ENCODE measurements around the gene LDLRAD3.
"Not testable (repeated sequence)": the region's sequence is repeated elsewhere in the genome, so short reads cannot be mapped to it uniquely, and the experiment has no call there.

Gene LDLRAD3

GRCh38 chr11:36167729-36168128 is 223.9 kb downstream of the LDLRAD3 start:
- DNase-seq = no peak

DNA sequence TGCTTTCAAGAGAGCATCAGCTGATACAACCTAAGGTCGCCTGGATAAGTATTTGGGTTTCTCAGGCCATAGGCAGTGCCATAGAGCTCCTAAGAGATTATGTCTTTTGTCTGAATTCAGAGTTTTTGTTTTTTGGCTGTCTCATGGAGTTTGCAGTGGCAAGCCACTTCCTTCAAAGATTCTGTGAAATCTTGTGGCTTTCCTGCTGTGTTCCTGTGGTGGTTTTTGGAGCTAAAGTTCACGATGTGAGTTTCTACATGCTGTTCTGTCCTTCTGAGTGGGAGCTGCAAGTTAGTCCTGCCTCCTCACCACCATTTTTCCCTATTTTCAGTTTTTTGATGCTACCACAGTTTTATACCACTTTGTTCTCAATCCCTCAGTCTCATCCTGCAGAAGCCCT is 234.0 kb downstream of the LDLRAD3 start:
- DNase-seq = no peak

DNA sequence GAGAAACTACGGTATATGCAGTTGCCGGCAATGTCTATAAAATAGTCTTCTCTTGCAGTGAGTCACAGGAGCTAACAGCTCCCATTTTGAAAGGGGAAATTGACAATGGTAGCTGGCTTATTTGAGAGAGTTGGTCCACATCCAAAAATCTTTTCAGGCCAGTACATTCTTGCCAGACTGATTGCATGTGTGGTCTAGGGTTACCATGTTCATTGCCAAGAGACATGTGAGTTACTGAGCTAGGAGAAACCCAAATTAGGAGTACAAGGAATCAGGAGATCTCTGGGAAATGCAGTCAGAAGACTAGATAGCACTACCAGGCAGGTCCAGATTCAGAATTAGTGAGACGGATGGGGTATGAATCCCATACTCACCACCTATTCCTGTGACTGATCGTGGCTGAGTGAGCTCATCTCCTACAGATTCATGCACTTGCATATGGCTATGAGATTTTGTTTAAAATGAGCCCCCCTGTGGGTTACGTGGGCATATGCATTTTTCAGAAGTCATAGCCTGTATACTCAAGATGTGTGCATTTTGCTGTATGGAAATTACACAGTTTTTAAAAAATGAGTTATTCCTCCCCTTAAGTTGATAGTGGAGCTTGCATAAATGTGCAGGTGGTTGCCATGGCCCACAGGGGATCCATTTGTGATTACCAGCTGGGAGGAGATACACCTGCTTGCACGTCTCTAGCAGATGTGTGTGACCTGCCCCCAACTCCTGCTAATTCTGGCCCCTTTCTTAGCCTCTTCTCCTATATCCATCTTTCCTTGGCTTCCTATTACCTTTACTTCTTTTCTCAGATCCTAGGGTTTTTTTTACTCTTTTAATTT is 242.7 kb downstream of the LDLRAD3 start:
- no peak for DNase-seq

DNA sequence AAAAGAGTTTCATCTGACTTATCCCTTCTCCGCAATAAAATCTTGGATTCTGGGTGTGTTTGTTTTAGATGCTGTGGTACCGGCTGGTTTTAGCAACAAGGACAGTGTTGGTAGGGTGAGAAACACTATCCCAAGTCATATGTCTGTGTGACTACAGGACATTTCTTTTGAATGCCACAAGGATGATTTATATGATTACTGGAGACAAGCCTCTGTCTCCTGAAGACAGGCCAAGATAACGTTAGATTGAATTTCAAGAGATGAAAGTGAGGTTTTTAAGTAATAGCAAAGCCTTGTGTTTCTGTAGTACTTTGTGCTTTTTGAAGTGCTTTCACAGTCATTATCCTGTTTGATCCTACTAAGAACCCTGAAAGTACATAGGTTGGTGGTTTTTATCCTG is 243.8 kb downstream of the LDLRAD3 start:
- DNase-seq = no peak

GRCh38 chr11:36189735-36190134 is 245.9 kb downstream of the LDLRAD3 start:
- not testable (repeated sequence) for DNase-seq

GRCh38 chr11:36191941-36192340 is 248.1 kb downstream of the LDLRAD3 start:
- DNase-seq = no peak

- no peak for DNase-seq
Measured at GRCh38 chr11:36192425-36193289, 248.8 kb downstream of the LDLRAD3 start.

DNA sequence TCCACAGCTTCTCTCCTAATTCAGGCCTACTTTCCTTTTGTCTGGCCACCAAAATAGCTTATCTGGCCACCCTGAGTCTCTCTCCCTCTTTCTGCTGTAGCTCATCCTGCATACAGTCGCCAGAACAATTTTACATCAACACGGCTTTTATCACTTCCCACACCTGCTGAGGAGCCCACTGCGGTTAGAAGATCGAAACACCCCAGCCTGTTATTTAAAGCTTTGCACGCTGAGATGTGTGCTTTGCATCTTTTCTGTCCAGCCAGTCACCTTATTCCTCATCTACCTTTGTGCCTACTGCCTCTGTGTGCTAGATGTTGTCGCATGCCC is 249.4 kb downstream of the LDLRAD3 start:
- no peak for DNase-seq

- no peak for DNase-seq
Measured at GRCh38 chr11:36193721-36194120, 249.9 kb downstream of the LDLRAD3 start.

- no peak for DNase-seq
Measured at GRCh38 chr11:36195496-36196354, 251.9 kb downstream of the LDLRAD3 start.

- DNase-seq = no peak
Measured at GRCh38 chr11:36196411-36196998, 252.6 kb downstream of the LDLRAD3 start.

- DNase-seq = no peak
Measured at GRCh38 chr11:36201411-36201810, 257.5 kb downstream of the LDLRAD3 start.

DNA sequence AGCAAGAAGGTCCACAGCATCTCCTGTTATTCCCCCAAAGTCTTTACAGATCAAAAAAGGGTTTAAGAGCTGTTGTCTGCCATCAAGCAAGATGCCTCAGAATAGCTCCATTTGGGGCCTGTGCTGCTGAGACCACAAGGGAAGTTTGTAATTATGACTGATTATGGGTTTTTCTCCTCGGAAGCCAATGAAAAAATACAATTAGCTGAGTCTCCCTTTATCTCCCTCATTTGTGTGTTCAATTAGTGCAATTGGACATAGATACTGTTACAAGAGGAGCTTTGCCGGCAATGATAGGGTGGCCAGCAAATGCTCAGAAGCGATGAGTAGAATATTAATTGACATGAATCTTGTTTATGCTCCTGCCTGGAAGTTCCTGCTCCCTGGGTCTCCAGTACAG is 261.7 kb downstream of the LDLRAD3 start:
- DNase-seq = no peak

- no peak for DNase-seq
Measured at GRCh38 chr11:36210529-36210928, 266.7 kb downstream of the LDLRAD3 start.

- no peak for DNase-seq
Measured at GRCh38 chr11:36211761-36212430, 268.0 kb downstream of the LDLRAD3 start.

DNA sequence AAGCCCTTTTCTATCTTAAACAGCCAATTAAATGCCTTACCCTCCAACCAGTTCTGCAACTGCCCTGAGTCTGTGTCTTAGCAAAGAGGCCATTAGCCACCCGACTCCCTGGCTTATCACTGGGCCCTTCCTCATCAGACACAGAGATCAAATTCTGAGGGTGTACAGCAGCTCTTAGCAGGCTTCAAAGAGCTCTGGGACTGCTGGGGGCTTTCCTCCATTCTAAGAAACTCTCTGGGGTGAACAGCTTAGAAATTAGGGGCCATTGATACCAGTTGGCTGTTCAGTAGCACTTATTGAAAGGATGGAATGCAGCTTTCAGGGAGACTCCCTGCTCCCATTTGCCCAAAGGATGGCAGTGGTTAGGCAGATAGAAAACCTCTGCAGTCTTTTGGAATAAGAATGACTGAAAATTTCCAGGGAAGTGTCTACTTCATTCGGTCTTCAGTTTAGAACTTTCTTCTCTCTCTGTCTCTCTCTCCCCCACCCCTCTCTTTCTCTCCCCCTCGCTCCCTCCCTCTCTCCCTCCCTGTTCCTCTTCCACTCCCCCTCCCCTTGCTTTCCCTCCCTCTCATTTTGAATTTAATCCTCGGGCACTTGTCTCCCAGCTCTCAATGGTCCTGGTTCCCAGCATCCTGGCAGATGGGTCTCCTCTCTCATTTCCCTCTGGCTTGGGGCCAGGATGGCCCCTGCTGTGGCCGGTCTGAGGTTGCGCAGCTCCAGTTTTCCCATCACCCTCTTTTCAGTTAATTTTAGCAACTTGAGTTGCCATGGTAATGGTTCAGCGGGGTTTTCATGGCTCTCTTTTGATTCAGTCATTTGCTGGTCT is 268.9 kb downstream of the LDLRAD3 start:
- DNase-seq = no peak

GRCh38 chr11:36213393-36213840 is 269.6 kb downstream of the LDLRAD3 start:
- DNase-seq = no peak

- DNase-seq = no peak
Measured at GRCh38 chr11:36214480-36214879, 270.6 kb downstream of the LDLRAD3 start.

DNA sequence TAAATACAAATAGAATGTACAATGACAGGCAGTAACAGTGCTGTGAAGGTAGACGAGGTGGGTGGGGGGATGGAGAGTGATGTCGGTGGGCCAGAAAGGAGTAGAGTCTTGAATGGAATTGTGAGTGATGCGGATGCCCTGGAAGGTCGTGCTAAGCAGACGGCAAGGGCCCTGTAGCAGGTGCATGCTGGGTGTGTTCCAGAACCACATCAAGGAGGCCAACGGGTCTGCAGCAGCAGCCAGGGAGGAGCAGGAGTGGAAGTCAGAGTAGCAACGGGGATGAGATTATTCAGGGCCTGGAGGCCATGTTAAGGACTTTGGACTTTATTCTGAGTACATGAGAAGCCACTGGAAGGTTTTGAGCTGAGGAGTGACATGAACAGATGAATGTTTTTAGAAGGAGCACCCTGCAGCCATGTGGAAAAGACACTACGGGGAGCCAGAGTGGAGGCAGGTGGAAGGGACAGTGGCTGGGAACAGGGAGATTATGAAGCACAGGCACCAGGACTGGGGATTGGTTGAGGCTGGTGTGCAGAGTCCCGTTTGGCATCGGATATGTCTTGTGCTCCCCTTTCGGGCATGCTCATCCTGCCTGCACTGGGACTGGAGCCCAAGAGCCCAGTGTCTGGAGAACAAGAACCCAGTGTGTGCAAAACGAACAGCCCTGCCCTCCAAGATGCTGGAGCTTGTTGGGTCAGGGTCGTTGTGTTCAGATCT is 271.3 kb downstream of the LDLRAD3 start:
- no peak for DNase-seq

DNA sequence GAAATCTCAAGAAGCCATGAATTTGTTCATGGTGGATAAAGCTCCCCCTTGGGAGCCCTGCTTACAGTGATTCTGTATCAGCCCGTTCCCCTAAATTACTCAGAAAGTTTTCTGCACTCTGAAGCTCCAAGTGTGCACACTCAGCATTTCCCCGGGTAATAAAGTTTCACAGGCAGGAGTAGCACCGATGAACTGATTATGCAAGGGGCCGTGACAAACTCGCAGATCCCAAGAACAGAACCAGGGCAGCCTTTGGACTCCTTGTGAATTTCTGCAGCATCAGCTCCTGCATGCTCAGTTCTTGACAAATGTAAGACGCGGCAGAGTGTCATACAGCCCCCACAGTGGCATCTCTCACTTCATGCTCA is 271.8 kb downstream of the LDLRAD3 start:
- no peak for DNase-seq

Measured in activated CD4-positive, alpha-beta T cell treated with anti-CD3 and anti-CD28 coated beads for 48 hours (primary cell).